ENCODE results near the gene CCDC134. TPM values are rescaled to one million over a fixed set of nuclear protein-coding genes. Genes with fewer than 3 reads are reported as not detected.

Gene CCDC134
- total RNA-seq, 1 donor from 2014 or later: 5.9 TPM

DNA sequence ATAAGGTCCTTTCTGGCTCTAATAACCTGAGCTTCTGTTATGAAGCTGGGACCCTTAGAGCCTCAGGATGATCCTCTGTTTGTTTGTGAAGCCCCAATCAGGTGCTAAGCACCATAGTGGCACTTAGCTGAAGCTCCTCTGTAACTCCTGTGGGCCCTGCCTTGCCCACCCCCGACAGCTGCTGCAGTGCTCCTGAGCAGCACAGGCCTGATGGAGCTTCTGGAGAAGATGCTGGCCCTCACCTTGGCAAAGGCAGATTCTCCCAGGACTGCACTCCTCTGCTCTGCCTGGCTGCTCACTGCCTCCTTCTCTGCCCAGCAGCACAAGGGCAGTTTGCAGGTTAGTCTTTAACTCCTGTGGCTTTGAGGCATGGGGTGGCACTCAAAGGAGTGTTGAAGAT, 19.0 kb upstream of the CCDC134 start:
- ATAC-seq (no peak), DNase-seq (no peak)
- intact Hi-C loops (cut with micrococcal nuclease): no loop called here

DNA sequence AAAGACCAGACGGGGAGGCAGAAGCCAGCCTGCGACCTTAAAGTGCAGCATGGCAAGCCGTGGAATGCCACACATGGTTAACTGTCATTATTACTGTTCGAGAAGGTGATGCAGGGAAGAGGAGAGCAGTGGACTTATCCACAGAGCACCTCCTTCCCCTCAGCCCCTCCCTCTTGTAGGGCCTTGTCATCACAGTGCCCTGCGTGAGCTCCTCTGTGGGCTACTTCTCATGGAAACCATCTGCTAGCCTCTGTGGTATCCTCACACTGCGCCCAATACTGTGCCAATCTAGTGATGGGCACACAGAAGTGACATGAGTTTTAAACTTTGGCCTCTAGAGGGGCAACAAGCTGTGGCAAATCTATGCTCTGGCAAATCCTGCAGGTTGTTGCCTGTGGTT, 18.2 kb upstream of the CCDC134 start:
- no peak for DNase-seq

DNA sequence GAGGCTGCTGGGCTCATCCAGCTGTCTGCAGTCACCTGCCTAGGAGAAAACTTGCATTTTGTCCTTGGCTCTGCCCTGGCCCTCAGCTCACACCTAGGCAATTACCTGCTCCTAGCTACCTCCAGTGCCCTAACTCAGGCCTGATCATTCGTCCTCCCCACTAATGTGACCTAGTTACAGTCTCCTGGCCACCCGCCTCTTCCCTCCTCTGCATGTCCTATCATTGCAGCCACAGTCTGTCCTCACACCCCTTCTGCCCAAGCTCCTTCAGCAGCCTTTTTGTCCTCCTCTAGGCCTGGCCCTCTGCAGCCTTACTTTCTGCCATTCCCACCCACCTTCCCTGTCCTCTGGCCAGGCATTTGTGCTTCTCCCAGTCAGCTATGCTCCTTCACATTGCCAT, 17.7 kb upstream of the CCDC134 start:
- intact Hi-C loops (cut with micrococcal nuclease): no loop called here
- ATAC-seq (no peak), DNase-seq (no peak)

More for the DNA sequence above, 18.2 kb upstream of the CCDC134 start:
- intact Hi-C loops (cut with micrococcal nuclease): no loop called here
- no peak for ATAC-seq

DNA sequence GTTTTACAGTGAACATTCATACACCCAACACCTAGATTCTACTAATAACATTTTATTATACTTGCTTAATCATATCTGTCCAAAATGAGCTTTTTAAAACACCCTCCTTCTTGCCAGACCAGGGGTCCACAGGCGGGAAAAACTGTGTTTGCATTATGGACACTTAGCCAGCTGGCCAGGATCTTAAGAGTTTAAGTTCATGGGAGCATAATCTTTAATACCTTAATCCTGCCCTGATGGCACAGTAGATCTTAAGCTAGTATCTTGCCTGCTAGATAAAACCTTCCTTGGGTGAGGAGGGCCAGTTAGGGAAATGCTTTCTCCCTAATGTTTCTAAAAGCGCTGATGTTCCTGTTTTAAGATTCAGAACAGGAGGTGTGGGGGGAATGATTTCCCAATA, 13.1 kb upstream of the CCDC134 start:
- no peak for ATAC-seq
- DNase-seq: no peak
- intact Hi-C loops (cut with micrococcal nuclease): no loop called here

GRCh38 chr22:41793871-41794270, 6.6 kb upstream of the CCDC134 start:
- intact Hi-C loops (cut with micrococcal nuclease): no loop called here
- ATAC-seq (no peak), DNase-seq (no peak)

DNA sequence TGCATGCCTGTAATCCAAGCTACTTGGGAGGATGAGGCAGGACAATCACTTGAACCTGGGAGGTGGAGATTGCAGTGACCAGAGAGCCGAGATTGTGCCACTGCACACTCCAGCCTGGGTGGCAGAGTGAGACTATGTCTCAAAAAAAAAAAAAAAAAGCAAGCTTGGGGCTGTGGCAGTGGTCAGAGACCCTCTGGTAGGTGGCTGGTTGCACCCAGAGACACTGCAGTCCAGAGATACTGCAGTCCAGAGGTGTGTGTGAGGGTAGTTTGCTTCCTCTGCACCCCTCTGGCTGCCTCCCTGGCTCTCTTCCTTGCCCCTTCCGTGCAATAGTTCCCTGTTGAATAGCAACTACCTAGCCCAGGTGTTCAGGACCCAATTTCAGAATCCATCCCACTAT, 1.7 kb upstream of the CCDC134 start:
- ATAC-seq (no peak), DNase-seq (no peak)
- intact Hi-C loops (cut with micrococcal nuclease): no loop called here

DNA sequence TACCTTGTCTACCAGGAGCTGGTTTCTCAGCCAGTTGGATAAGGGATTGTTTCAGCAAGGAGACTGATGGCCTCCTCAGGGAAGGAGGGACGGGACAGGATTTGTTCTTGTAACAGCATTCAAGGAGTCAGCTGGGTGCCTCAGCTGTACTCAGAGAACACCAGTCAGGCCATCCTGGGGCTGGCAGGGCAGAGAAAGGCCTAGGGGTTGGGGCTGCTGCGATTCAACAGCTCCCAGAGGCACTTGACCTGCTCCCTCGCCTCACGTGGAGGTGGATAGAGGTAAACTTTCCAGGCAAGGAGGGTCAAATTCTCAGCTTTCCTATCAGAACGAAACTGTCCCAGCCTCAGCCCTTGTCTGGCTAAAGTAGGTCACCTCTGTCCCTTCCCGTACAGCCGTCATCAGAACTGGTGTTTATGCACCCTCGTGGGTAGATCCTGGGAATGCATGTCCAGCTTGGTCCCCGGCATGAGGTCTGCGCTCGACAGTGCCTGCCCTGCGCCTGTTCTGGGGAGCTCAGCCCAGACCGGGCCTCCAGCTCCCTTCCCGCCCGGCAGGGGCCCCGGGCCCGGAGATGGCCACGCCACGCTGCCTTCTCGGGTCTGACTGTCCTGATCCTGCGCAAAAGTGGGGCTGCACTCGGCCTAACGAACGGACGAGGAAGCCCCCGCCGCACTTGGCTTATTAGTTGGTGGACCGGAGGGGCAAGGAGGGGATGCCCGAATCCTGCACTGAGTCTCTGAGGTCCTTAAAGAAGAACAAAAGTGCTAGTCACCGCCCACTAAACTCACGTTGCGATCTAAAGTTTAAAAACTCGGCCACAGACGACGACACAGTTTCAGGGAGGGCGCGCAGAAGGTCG, 762 bp upstream of the CCDC134 start:
- DNase-seq: peak; percentile 60
- intact Hi-C loops (cut with micrococcal nuclease): no loop called here

GRCh38 chr22:41801147-41801819, 804 bp downstream of the CCDC134 start:
- ATAC-seq (no peak), DNase-seq (no peak)
- intact Hi-C loops (cut with micrococcal nuclease): no loop called here

More for the DNA sequence above, 762 bp upstream of the CCDC134 start:
- ATAC-seq: peak; percentile 63

- ATAC-seq: no peak
- intact Hi-C loops (cut with micrococcal nuclease): no loop called here
- DNase-seq: no peak
These were observed 1.4 kb downstream of the CCDC134 start for GRCh38 chr22:41801886-41802285.

DNA sequence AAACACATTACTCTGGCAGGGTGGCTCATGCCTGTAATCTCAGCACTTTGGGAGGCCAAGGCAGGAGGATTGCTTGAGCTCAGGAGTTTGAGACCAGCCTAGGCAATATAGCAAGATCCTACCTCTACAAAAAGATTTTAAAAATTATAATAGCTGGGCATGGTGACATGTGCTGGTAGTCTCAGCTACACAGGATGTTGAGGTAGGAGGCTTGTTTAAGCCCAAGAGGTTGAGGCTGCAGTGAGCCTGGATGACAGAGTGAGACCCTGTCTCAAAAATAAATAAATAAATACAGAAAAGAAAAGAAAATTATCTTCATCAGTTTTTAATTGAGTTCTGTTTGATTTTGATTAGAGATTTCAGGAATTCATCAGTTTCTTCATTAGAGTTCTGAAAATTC, 5.2 kb downstream of the CCDC134 start:
- intact Hi-C loops (cut with micrococcal nuclease): no loop called here
- DNase-seq (no peak), ATAC-seq (no peak)

GRCh38 chr22:41808400-41808799, 7.9 kb downstream of the CCDC134 start:
- DNase-seq (no peak), ATAC-seq (no peak)
- intact Hi-C loops (cut with micrococcal nuclease): no loop called here

GRCh38 chr22:41810022-41810421, 9.5 kb downstream of the CCDC134 start:
- no peak for ATAC-seq
- DNase-seq: no peak
- intact Hi-C loops (cut with micrococcal nuclease): no loop called here

DNA sequence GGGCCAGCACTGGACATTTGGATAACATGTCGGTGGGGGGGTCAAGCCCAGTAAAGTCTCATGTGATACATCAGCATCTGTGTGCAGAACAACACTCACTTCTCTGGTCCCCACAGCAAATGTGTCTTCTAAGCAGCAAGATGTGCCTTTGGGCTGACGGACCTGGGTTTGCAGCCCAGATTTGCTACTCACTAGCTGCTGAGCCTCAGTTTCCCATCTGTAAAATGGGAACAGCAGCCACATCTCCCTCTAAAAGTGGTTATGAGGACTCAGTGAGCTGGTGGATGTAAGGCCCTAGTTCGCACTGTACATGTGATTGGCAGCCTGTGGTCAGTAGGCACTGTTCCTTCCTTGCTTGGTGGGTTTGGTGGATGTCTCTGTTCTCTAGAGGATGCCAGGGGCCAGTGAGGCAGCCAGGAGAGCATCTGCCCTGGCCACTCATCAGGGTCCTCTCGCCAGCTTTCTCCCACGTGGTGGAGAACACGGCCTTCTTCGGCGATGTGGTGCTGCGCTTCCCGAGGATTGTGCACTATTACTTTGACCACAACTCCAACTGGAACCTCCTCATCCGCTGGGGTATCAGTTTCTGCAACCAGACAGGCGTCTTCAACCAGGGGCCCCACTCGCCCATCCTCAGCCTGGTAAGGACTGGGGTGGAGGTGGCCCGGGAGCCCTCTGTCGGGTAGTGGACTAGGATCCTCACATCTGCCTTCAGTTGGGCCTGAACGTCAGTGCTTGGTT, 12.5 kb downstream of the CCDC134 start:
- intact Hi-C loops (cut with micrococcal nuclease): no loop called here
- DNase-seq: no peak
- ATAC-seq: no peak

GRCh38 chr22:41813726-41814410, 13.4 kb downstream of the CCDC134 start:
- no peak for DNase-seq
- intact Hi-C loops (cut with micrococcal nuclease): no loop called here
- no peak for ATAC-seq

DNA sequence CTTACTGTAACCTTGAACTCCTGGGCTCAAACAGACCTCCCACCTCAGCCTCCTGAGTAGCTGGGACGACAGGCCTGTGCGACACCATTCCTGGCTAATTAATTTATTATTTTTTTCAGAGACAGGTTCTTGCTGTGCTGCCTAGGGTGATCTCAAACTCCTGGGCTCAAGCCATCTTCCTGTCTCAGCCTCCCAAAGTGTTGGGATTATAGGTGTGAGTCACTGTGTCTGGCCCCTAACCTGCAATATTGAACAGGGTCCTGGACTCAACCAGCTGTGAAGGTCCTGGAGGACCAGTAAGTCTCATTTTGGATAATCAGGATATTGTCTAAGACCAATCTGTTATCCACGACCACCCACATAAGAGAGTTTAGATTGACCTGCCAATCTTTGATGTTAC, 15.2 kb downstream of the CCDC134 start:
- DNase-seq (no peak), ATAC-seq (no peak)
- intact Hi-C loops (cut with micrococcal nuclease): no loop called here

- ATAC-seq (no peak), DNase-seq (no peak)
- intact Hi-C loops (cut with micrococcal nuclease): no loop called here
These were observed 15.8 kb downstream of the CCDC134 start for GRCh38 chr22:41816241-41816640.

GRCh38 chr22:41816871-41817270, 16.4 kb downstream of the CCDC134 start:
- no peak for DNase-seq
- intact Hi-C loops (cut with micrococcal nuclease): no loop called here
- no peak for ATAC-seq

- no peak for DNase-seq
- no peak for ATAC-seq
- intact Hi-C loops (cut with micrococcal nuclease): no loop called here
These were observed 17.5 kb downstream of the CCDC134 start for GRCh38 chr22:41818011-41818410.

DNA sequence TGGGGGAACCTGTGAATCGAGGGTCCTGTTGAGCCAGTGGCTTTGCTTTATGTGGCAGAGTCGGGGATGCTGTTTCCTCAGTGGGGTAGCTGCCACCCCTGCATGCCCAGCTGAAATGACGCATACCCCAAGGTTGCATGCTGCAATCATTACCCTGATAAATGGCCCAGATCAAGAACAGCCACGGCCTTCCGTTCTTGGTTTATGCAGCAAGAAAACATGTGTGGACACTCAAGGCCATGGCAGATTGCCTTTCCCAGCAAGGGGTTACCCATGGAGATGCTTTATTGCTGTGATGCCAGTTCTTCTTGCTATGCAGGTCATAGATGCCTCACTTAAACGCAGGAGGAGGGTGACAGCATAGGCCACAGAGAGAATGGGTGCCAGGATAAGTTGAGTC, 18.1 kb downstream of the CCDC134 start:
- DNase-seq (no peak), ATAC-seq (no peak)
- intact Hi-C loops (cut with micrococcal nuclease): no loop called here

DNA sequence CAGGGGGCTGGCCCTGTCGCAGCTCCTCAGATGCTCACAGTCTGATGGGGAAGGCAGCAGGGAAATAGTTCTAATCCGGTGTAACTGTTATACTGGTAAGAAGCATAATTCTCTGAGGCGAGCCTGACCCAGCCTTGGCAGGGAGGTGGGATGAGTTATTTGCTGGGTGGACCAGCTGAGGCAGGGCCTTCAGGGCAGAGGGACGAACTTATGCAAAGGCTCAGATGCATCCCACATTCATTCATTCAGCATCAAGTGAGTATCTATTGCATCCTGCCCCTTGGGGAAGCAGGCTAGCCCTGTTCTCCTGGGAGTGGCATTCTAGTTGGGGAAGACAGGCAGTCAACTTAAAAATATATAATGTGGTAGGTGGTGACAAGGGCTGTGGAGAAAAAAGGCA, 18.8 kb downstream of the CCDC134 start:
- DNase-seq: no peak
- ATAC-seq: no peak
- intact Hi-C loops (cut with micrococcal nuclease): no loop called here

All from left ventricle myocardium superior (tissue), 1 donor.